GM19099 (cell line): ENCODE data around the gene CFAP107.
"Not testable (repeated sequence)": the region's sequence is repeated elsewhere in the genome, so short reads cannot be mapped to it uniquely, and the experiment has no call there.

Experiments
- POLR2A ChIP-seq: IDR thresholded peaks from 3 replicates; pipeline ENCODE4 v1.6.1; 2011; ENCODE audit warnings: low read depth; ENCODE audit not compliant: insufficient read length; ENCODE audit errors: extremely low read depth

The CFAP107 gene

DNA sequence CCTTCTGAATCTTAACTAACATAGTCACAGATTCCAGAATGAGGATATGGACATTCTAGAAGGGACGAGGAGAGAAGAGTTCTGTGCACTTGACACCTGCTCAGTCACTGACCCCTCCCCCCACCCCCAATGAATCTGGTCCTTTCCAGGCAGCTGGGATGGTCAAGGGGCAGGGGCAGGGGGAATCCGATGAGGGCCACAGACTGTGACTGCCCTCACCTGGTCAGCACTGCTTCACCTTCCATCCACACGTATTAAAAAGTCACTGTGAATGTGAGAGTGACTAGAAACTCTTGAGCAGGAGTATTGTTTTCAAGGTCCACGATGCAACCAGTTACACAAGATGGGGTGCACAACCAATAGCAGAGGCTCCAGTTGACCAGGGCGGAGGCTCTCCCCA, 18.0 kb downstream of the CFAP107 start:
- no peak for TF ChIP-seq POLR2A

DNA sequence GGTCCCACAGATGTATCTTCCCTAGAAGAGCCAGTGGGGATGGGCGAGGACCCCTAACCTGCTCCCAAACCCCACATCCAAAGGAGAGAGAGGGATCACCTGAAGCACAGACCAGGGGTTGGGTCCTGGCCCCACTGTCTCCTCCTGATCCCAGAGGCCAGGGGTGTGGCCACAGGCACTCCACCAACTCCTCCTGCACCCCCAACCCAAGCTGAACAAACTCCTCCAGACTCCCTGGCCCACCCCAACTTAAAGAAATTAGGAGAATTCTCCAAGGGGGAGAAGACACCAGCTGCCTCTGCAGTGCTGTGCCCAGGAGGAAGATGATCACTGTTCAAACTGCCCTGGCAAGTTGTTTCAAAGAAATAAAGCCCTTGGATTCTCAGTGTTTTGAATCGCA, 23.0 kb downstream of the CFAP107 start:
- no peak for TF ChIP-seq POLR2A

DNA sequence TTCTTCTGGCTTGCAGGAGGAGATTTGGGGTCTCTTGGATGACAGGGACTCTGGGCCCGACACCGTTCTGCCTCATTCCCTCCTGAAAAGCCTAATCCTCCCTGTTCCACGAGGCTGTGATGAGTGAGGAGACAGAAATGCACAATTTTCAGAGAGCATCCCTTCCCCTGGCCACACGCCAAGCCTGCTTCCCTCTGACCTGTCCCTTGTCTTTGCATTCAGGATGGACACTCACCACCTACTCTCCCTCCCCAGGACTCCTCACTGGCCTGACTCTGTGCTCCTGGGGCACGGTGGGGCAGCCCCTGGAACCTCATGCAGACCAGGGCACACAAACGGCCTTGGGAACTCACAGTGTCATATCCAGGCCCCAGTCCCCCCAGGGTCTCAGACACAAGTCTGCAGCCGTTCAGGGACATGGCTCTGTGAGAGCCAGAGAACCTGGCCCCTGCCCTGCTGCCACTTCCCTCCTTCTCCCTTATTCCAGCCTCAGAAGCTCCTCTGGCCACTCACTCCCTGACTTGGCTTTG, 24.0 kb downstream of the CFAP107 start:
- TF ChIP-seq POLR2A = no peak

DNA sequence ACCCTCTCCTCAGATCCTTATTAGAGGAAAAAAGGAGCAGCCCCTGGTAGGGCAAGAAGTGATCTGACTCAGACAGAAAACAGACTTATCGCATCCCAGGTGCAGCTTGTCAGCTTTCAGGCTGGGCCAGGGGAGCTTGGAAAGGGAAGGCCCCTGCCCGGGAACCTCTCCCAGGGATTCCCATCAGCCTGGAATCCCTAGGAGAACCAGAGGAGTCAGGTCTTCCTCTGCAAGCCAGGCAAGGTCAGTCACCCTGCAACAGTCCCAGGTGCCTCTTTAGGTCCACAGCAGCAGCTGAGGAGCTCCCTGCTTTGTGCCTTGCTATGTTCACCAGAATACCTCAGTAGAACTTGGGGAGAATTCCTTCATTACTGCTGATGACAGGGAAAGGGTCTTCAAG, 24.6 kb downstream of the CFAP107 start:
- no peak for TF ChIP-seq POLR2A

DNA sequence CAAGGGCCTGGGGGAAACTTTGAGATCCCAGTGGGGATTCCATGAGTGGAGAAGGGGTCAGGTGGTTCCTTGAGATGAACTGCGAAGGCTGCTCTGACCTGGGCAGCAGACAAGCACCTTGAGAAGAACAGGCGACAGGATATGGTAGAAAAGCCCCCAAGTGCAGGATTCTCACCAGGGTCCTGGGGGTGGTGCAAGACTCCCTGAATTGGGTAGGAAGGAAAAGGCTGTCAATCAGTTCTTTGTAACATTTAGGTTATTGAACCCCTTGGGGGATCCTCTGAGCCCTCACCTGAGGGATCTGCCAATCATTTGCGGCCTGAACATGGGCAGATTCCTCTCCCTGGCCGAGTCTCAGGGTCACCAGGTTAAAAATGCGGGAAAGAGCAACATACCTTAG, 25.2 kb downstream of the CFAP107 start:
- no peak for TF ChIP-seq POLR2A

DNA sequence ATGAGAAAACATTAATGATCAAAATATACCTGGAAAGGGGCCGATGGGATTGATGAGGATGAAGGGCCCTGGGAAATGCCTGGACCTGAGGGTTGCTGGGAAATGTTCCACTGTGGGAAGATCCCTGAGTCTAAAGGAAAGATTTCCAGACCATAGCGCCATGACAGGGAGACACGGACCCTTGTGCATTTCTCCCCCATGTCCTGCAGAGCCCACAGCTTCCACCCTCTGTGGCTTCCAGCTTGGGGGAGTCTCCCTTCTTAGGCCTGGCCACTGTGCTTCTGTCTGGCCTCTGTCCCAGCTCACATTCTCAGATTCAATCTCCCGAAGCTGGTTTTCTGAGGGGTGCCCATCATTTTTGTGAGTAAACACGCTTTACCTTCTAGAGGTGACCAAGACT, 26.5 kb downstream of the CFAP107 start:
- no peak for TF ChIP-seq POLR2A

DNA sequence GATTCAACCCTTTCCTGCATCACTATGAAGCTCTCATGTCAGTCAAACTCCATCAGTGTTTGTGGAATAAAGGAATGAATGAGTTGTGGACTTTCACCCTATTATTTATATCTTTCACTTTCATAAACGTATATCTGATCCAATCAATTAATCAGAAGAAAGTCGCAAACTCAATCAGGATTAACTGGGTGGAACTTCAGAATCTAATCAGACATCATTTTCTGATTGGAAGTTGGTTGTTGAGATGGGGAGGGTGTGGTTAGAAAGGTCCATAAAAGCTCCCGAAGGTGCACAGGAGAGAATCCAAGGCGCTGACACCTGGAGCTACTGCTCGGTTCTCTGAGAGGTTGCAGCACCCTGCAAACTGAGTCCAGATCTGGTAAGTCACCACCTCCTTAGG, 27.4 kb downstream of the CFAP107 start, which contains the start of gene PRAMEF12:
Gene PRAMEF12 (plus strand): TSS at position 301 of the 400 bp plus-strand sequence. CDS start 1,130 bp downstream, outside the sequence.
- TF ChIP-seq POLR2A = no peak

DNA sequence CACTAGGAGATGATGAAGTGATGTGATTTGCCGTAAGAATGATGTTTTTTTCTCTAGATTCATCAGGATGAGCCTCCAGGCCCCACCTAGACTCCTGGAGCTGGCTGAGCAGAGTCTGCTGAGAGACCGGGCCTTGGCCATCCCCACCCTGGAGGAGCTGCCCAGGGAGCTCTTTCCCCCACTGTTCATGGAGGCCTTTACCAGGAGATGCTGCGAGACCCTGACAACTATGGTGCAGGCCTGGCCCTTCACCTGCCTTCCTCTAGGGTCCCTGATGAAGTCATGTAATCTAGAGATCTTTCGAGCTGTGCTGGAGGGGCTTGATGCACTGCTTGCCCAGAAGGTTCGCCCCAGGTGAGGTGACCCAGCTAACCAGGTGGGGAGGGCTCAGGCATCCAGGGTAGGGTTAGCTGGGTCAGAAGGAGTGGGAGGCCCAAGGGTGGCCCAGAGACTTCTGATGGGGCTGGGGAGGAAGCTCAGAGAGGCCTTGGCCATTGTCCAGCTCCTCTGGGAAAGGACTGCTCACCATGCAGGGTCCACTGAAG, 28.9 kb downstream of the CFAP107 start:
- no peak for TF ChIP-seq POLR2A

DNA sequence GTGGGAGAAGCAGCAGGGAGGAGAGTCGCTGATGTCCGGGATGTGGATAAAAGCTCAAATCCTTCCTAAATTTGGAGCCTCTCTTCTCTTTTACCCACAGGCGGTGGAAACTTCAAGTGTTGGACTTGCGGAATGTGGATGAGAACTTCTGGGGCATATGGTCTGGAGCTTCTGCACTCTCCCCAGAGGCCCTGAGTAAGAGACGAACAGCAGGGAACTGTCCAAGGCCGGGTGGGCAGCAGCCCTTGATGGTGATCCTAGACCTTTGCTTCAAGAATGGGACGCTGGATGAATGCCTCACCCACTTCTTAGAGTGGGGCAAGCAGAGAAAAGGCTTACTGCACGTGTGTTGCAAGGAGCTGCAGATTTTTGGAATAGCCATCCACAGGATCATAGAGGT, 29.4 kb downstream of the CFAP107 start:
- TF ChIP-seq POLR2A = no peak

DNA sequence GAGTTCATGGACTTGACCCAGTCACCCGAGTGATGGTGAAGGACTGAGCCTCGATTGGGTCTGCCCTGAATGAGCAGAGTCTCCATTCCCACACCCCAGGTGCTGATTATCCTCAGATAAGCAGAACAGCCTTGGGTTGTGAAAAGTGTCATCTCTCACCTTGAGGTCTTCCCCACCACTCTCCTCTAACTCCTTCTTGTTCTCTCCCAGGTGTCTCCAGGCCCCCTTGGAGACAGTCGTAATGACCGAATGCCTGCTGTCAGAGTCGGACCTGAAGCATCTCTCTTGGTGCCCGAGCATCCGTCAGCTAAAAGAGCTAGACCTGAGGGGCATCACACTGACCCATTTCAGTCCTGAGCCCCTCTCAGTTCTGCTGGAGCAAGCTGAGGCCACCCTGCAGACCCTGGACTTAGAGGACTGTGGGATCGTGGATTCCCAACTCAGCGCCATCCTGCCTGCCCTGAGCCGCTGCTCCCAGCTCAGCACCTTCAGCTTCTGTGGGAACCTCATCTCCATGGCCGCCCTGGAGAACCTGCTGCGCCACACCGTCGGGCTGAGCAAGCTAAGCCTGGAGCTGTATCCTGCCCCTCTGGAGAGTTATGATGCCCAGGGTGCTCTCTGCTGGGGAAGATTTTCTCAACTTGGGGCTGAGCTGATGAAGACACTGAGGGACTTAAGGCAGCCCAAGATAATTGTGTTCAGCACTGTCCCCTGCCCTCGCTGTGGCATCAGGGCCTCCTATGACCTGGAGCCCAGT, 31.0 kb downstream of the CFAP107 start:
- TF ChIP-seq POLR2A = no peak

DNA sequence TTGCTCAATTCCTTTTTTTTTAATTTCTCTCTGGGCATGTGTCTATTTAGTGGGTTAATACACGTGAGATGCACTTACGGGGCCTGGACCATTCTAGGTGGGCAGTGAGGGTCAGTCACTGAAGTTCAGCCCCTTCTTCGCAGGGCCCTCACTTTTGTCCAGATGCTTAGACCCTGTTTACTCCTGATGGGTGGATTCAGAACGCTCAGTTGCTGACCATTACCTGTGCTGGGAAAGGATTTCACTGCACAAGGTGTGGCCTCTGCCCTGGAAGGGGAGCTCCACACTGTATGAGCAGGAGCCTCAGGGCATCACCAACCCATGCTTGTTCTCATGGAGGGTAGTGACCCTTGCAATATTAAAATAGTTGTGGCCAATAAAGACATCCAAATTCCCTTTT, 32.1 kb downstream of the CFAP107 start:
- no peak for TF ChIP-seq POLR2A

DNA sequence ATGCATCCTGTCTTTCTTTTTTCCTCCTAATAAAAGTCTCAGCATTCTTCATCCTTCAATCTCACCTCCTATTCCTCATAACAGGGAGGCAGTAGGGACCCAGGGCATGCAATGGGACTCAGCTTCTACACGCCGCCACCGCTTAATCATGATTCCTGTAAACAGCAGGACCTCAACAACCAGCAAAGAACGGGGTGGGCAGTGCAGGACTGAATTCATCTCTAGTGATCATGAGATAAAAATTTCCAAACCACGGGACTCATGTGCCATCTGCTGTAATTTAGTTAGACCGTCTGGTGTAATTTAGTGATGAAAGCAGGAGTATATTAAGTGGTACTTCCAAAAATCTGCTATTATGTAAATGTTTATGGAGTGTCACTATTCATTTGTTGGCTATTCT, 32.9 kb downstream of the CFAP107 start:
- no peak for TF ChIP-seq POLR2A

DNA sequence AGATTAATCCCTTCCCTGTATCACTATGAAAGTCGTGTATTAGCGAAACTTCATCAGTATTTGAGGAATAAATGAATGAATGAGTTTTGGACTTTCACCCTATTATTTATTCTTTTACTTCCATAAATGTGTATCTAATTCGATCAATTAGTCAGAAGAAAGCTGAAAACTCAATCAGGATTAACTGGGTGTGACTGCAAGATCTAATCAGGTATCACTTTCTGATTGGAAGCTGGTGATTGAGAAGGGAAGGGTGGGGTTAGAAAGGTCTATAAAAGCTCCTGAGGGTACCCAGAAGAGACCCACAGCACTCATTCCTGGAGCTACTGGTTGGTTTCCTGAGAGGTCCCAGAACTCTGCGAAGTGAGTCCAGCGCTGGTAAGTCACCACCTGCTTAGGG, 45.1 kb downstream of the CFAP107 start, which contains the start of gene PRAMEF1:
Gene PRAMEF1 (plus strand): TSS at position 301 of the 400 bp plus-strand sequence. CDS start 1,831 bp downstream, outside the sequence.
- not testable (repeated sequence) for TF ChIP-seq POLR2A

DNA sequence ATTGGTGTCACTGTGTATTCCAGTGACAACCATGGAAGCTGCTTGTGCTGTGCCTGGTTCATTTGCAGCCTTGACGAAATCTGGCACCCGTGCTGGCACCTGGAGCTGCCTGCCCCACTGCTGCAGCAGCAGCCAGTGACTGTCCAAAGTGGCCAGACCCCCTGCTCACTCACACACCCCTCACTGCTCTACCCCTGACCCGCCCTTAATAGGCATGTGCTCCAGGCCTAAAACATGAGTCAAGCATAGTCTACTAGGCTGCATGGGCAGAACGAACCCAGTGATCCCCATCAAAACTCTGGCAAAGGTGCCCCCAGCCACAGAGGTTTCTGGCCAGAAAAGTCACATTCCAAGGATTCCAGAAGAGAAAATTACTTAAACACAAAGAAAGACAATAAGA, 52.9 kb downstream of the CFAP107 start:
- no peak for TF ChIP-seq POLR2A

DNA sequence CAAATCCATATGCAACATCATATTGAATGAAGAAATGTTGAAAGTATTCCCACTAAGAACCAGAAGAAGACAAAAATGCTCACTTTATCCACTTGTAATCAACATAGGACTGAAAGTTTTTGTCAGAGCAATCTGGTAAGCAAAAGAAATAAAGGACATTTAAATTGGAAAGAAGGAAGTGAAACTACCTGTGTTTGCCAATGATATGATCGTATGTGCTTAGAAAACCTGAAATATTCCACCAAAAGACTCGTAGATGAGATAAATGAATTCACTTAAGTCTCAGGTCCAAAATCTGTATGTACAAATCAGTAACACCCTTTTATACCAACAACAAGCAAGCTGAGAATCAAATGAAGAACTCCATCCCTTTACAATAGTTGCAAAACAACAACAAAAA, 53.7 kb downstream of the CFAP107 start:
- no peak for TF ChIP-seq POLR2A

DNA sequence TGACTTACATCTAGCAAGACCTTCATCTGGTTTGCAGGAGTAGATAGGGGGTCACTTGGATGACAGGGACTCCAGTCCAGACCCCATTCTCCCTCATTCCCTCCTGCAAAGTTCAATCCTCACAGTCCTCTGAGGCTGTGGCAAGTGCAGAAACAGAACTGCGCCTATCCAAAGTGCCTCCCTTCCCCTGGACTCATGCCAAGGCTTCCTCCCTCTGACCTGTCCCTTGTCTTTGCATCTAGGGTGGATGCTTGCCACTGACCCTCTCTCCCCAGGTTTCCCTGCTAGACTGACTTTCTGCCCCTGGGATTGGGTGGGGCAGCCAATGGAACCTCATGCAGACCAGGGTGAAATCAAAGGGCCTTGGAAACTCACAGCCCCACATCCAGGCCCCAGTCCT, 63.9 kb downstream of the CFAP107 start:
- TF ChIP-seq POLR2A = no peak
